SK-N-SH treated with all-trans-retinoic acid at 6 μM for 48 hours (cell line): Measurements from ENCODE around the gene SH3RF2.

Source experiments
- ATAC-seq: fragments of 200-7000 bp; cut with Tn5 transposase; 3 replicates; pipeline ENCODE4 v1.9.1; 2020; ENCODE audit warnings: mild to moderate bottlenecking, moderate library complexity
- ARNTL ChIP-seq: fragments of 450-650 bp; formaldehyde crosslinking; IDR thresholded peaks from 2 replicates; pipeline ENCODE4 v1.5.0; 2020; ENCODE audit warnings: low read depth, mild to moderate bottlenecking, moderate library complexity, borderline replicate concordance
- BACH2 ChIP-seq: fragments of 250-450 bp; sonication (Bioruptor Pico); IDR thresholded peaks from 2 replicates; pipeline ENCODE4 v1.9.0; 2021; ENCODE audit warnings: mild to moderate bottlenecking, borderline replicate concordance
- CSDC2 ChIP-seq: fragments of 250-450 bp; sonication (Bioruptor Pico); IDR thresholded peaks from 2 replicates; pipeline ENCODE4 v1.5.0; 2020; ENCODE audit warnings: mild to moderate bottlenecking, moderate library complexity
- ESRRG ChIP-seq: fragments of 250-450 bp; sonication (Bioruptor Pico); IDR thresholded peaks from 2 replicates; pipeline ENCODE4 v1.6.1; 2021; ENCODE audit warnings: mild to moderate bottlenecking
- GLIS3 ChIP-seq: fragments of 250-450 bp; sonication (Bioruptor Pico); IDR thresholded peaks from 2 replicates; pipeline ENCODE4 v1.5.0; 2020; ENCODE audit warnings: mild to moderate bottlenecking, moderate library complexity
- OSR1 ChIP-seq: fragments of 250-450 bp; sonication (Bioruptor Pico); IDR thresholded peaks from 2 replicates; pipeline ENCODE4 v1.8.0; 2022; ENCODE audit warnings: moderate library complexity, mild to moderate bottlenecking, inconsistent platforms
- PPARA ChIP-seq: fragments of 250-450 bp; sonication (Bioruptor Pico); IDR thresholded peaks from 2 replicates; pipeline ENCODE4 v1.5.0; 2020; ENCODE audit warnings: mild to moderate bottlenecking, borderline replicate concordance
- RARB ChIP-seq: fragments of 250-450 bp; sonication (Bioruptor Pico); IDR thresholded peaks from 2 replicates; pipeline ENCODE4 v1.8.0; 2021; ENCODE audit warnings: mild to moderate bottlenecking, moderate library complexity
- SNAI2 ChIP-seq: fragments of 250-450 bp; sonication (Bioruptor Pico); IDR thresholded peaks from 2 replicates; pipeline ENCODE4 v1.5.0; 2020; ENCODE audit warnings: mild to moderate bottlenecking, moderate library complexity
- TCF4 ChIP-seq: fragments of 250-450 bp; sonication (Bioruptor Pico); IDR thresholded peaks from 2 replicates; pipeline ENCODE4 v1.8.0; 2021; ENCODE audit warnings: mild to moderate bottlenecking, moderate library complexity, borderline replicate concordance
- TOX ChIP-seq: fragments of 250-450 bp; sonication (Bioruptor Pico); IDR thresholded peaks from 2 replicates; pipeline ENCODE4 v1.8.0; 2021; ENCODE audit warnings: mild to moderate bottlenecking, moderate library complexity, borderline replicate concordance
- ZC3H10 ChIP-seq: fragments of 250-450 bp; sonication (Bioruptor Pico); IDR thresholded peaks from 2 replicates; pipeline ENCODE4 v1.5.1; 2021; ENCODE audit warnings: mild to moderate bottlenecking, moderate library complexity
- ZFP3 ChIP-seq: fragments of 250-450 bp; sonication (Bioruptor Pico); IDR thresholded peaks from 2 replicates; pipeline ENCODE4 v1.5.0; 2020; ENCODE audit warnings: mild to moderate bottlenecking, moderate library complexity
- ZFP30 ChIP-seq: fragments of 450-650 bp; formaldehyde crosslinking; IDR thresholded peaks from 2 replicates; pipeline ENCODE4 v1.5.0; 2022; ENCODE audit warnings: mild to moderate bottlenecking, moderate library complexity
- ZNF70 ChIP-seq: fragments of 450-650 bp; formaldehyde crosslinking; IDR thresholded peaks from 2 replicates; pipeline ENCODE4 v1.5.0; 2020; ENCODE audit warnings: mild to moderate bottlenecking, moderate library complexity
- ZNF8 ChIP-seq: fragments of 450-650 bp; formaldehyde crosslinking; IDR thresholded peaks from 2 replicates; pipeline ENCODE4 v1.5.0; 2020; ENCODE audit warnings: mild to moderate bottlenecking, moderate library complexity
- TF ChIP-seq, protein P1 (sequence below): fragments of 250-450 bp; sonication (Bioruptor Pico); IDR thresholded peaks from 2 replicates; pipeline ENCODE4 v1.5.0; 2020; ENCODE audit warnings: mild to moderate bottlenecking, moderate library complexity
- TF ChIP-seq, protein P2 (sequence below): fragments of 250-450 bp; sonication (Bioruptor Pico); IDR thresholded peaks from 2 replicates; pipeline ENCODE4 v1.5.1; 2021; ENCODE audit warnings: mild to moderate bottlenecking, moderate library complexity
- TF ChIP-seq, protein P3 (sequence below): fragments of 250-450 bp; sonication (Bioruptor Pico); IDR thresholded peaks from 2 replicates; pipeline ENCODE4 v1.8.0; 2020; ENCODE audit warnings: mild to moderate bottlenecking, moderate library complexity, borderline replicate concordance
- TF ChIP-seq, protein P4 (sequence below): fragments of 250-450 bp; sonication (Bioruptor Pico); IDR thresholded peaks from 2 replicates; pipeline ENCODE4 v1.8.0; 2021; ENCODE audit warnings: low read depth, mild to moderate bottlenecking, moderate library complexity, borderline replicate concordance
- TF ChIP-seq, protein P5 (sequence below): fragments of 250-450 bp; sonication (Bioruptor Pico); IDR thresholded peaks from 2 replicates; pipeline ENCODE4 v1.5.1; 2020; ENCODE audit warnings: low read depth, mild to moderate bottlenecking, moderate library complexity

The SH3RF2 gene

DNA sequence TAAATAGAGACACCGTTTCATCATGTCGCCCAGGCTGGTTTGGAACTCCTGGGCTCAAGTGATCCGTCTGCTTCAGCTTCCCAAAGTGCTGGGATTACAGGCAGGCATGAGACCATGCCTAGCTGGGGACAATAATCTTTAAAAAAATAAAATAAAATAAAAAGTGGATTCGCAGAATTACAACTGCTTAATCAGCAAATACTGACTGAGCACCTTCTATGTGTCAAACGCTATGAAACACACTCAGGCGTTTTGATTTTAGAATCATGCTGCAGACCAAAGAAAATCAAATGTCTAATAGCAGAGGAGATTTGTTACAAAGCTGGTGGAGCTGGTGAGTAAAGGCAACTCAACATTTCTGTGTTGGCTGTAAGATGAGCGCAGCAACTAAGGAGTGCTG lies 22.7 kb upstream of the SH3RF2 start (continued):
- TF ChIP-seq, protein P1, sequence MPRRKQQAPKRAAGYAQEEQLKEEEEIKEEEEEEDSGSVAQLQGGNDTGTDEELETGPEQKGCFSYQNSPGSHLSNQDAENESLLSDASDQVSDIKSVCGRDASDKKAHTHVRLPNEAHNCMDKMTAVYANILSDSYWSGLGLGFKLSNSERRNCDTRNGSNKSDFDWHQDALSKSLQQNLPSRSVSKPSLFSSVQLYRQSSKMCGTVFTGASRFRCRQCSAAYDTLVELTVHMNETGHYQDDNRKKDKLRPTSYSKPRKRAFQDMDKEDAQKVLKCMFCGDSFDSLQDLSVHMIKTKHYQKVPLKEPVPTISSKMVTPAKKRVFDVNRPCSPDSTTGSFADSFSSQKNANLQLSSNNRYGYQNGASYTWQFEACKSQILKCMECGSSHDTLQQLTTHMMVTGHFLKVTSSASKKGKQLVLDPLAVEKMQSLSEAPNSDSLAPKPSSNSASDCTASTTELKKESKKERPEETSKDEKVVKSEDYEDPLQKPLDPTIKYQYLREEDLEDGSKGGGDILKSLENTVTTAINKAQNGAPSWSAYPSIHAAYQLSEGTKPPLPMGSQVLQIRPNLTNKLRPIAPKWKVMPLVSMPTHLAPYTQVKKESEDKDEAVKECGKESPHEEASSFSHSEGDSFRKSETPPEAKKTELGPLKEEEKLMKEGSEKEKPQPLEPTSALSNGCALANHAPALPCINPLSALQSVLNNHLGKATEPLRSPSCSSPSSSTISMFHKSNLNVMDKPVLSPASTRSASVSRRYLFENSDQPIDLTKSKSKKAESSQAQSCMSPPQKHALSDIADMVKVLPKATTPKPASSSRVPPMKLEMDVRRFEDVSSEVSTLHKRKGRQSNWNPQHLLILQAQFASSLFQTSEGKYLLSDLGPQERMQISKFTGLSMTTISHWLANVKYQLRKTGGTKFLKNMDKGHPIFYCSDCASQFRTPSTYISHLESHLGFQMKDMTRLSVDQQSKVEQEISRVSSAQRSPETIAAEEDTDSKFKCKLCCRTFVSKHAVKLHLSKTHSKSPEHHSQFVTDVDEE (CRISPR knock-in tag), result no peak
- TF ChIP-seq ZC3H10 (CRISPR knock-in tag) (no peak), ZNF70 (no peak), ZFP30 (CRISPR knock-in tag) (no peak), GLIS3 (CRISPR knock-in tag) (no peak), CSDC2 (CRISPR knock-in tag) (no peak), SNAI2 (CRISPR knock-in tag) (no peak), TCF4 (CRISPR knock-in tag) (no peak), ARNTL (CRISPR knock-in tag) (no peak), ESRRG (no peak), ZFP3 (CRISPR knock-in tag) (no peak)

DNA sequence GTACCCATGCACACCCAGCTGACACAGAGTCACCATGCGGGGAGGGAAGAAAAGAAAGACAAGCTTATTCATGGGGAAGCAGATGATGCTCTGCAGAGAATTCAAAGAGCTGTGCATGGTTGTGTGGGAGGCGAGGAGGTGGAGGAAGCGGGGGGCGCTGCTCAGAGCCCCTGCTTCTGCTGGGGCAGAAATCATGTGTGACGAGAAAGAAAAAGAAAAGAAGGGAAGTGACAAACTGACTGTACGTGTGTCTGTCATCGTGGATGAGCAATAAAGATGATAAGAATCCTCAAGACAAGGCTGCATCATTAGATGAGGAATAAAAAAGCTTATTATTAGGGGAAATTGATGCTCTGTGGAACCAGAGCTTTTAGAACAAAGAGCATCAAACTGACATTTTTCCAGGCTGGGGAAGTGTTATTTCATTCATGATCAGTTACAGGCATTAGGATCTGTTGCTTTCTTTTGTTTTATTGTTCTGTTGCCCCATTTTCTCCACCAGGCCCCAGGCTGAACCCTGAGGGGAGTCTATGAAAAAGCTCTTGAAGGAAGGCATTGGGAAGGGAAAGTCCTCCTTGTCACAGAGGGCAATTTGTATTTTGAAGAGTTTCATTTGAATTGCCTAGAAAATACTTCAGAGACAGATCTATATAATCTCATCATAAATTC lies 20.3 kb upstream of the SH3RF2 start:
- ATAC-seq, result no peak
- TF ChIP-seq TCF4 (CRISPR knock-in tag), result no peak
- TF ChIP-seq OSR1 (CRISPR knock-in tag), result no peak
- no peak for TF ChIP-seq TOX (CRISPR knock-in tag)
- TF ChIP-seq RARB (CRISPR knock-in tag), result no peak
- TF ChIP-seq GLIS3 (CRISPR knock-in tag), result no peak
- TF ChIP-seq ARNTL (CRISPR knock-in tag), result no peak
- no peak for TF ChIP-seq ZNF8 (CRISPR knock-in tag)
- no peak for TF ChIP-seq PPARA (CRISPR knock-in tag)
- TF ChIP-seq, protein P2, sequence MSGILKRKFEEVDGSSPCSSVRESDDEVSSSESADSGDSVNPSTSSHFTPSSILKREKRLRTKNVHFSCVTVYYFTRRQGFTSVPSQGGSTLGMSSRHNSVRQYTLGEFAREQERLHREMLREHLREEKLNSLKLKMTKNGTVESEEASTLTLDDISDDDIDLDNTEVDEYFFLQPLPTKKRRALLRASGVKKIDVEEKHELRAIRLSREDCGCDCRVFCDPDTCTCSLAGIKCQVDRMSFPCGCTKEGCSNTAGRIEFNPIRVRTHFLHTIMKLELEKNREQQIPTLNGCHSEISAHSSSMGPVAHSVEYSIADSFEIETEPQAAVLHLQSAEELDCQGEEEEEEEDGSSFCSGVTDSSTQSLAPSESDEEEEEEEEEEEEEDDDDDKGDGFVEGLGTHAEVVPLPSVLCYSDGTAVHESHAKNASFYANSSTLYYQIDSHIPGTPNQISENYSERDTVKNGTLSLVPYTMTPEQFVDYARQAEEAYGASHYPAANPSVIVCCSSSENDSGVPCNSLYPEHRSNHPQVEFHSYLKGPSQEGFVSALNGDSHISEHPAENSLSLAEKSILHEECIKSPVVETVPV (CRISPR knock-in tag), result no peak
- no peak for TF ChIP-seq ZFP3 (CRISPR knock-in tag)
- TF ChIP-seq ZC3H10 (CRISPR knock-in tag), result no peak
- TF ChIP-seq CSDC2 (CRISPR knock-in tag), result no peak
- no peak for TF ChIP-seq ZFP30 (CRISPR knock-in tag)
- TF ChIP-seq, protein P3, sequence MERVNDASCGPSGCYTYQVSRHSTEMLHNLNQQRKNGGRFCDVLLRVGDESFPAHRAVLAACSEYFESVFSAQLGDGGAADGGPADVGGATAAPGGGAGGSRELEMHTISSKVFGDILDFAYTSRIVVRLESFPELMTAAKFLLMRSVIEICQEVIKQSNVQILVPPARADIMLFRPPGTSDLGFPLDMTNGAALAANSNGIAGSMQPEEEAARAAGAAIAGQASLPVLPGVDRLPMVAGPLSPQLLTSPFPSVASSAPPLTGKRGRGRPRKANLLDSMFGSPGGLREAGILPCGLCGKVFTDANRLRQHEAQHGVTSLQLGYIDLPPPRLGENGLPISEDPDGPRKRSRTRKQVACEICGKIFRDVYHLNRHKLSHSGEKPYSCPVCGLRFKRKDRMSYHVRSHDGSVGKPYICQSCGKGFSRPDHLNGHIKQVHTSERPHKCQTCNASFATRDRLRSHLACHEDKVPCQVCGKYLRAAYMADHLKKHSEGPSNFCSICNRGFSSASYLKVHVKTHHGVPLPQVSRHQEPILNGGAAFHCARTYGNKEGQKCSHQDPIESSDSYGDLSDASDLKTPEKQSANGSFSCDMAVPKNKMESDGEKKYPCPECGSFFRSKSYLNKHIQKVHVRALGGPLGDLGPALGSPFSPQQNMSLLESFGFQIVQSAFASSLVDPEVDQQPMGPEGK, result no peak

DNA sequence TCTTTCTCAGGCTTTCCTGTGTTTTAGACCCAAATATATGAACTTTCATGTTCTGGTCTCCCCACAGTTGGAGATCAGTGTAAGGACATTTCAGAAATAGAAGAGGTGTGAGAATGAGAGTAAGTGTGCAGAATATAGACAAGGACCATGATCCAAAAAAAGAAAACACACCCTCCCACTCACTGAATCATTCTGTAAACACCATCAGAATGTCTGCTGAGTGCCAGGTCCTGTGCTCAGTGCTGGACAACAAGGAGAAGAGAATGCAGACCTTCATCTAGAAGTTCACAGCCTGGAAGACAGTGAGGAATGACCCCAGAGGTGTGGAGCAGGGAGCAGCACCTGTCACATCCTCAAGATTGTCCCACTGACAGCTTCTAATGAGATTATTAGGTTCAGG lies 19.1 kb upstream of the SH3RF2 start:
- ATAC-seq, result no peak
- TF ChIP-seq CSDC2 (CRISPR knock-in tag) (no peak), RARB (CRISPR knock-in tag) (no peak), PPARA (CRISPR knock-in tag) (no peak), ARNTL (CRISPR knock-in tag) (no peak), ZC3H10 (CRISPR knock-in tag) (no peak), ZFP3 (CRISPR knock-in tag) (no peak), TCF4 (CRISPR knock-in tag) (no peak), ZNF70 (no peak), BACH2 (no peak), ZFP30 (CRISPR knock-in tag) (no peak)
- TF ChIP-seq, protein P1 (CRISPR knock-in tag), result no peak
- TF ChIP-seq, protein P4, sequence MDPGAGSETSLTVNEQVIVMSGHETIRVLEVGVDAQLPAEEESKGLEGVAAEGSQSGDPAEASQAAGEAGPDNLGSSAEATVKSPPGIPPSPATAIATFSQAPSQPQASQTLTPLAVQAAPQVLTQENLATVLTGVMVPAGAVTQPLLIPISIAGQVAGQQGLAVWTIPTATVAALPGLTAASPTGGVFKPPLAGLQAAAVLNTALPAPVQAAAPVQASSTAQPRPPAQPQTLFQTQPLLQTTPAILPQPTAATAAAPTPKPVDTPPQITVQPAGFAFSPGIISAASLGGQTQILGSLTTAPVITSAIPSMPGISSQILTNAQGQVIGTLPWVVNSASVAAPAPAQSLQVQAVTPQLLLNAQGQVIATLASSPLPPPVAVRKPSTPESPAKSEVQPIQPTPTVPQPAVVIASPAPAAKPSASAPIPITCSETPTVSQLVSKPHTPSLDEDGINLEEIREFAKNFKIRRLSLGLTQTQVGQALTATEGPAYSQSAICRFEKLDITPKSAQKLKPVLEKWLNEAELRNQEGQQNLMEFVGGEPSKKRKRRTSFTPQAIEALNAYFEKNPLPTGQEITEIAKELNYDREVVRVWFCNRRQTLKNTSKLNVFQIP (CRISPR knock-in tag), result no peak
- TF ChIP-seq, protein P3, result no peak
- TF ChIP-seq, protein P5, sequence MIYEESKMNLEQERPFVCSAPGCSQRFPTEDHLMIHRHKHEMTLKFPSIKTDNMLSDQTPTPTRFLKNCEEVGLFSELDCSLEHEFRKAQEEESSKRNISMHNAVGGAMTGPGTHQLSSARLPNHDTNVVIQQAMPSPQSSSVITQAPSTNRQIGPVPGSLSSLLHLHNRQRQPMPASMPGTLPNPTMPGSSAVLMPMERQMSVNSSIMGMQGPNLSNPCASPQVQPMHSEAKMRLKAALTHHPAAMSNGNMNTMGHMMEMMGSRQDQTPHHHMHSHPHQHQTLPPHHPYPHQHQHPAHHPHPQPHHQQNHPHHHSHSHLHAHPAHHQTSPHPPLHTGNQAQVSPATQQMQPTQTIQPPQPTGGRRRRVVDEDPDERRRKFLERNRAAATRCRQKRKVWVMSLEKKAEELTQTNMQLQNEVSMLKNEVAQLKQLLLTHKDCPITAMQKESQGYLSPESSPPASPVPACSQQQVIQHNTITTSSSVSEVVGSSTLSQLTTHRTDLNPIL (CRISPR knock-in tag), result no peak
